IPS-20b (cell line): ENCODE measurements around the gene CYP1B1.

Source experiments
- H3K27ac ChIP-seq: one replicate; pipeline ENCODE4 v1.5.1; 2013; ENCODE audit warnings: low read length
- H3K27me3 ChIP-seq: 2 replicates; pipeline ENCODE4 v1.6.1; 2013; ENCODE audit warnings: mild to moderate bottlenecking, low read length, inconsistent platforms; ENCODE audit not compliant: insufficient read depth
- H3K36me3 ChIP-seq: 2 replicates; pipeline ENCODE4 v1.6.1; 2013; ENCODE audit warnings: low read depth, mild to moderate bottlenecking, inconsistent platforms, low read length, moderate library complexity; ENCODE audit not compliant: insufficient read depth
- H3K4me1 ChIP-seq: 2 replicates; pipeline ENCODE4 v1.6.1; 2013; ENCODE audit warnings: mild to moderate bottlenecking, control low read depth, inconsistent platforms, low read length, moderate library complexity; ENCODE audit not compliant: insufficient read depth
- H3K4me3 ChIP-seq: 2 replicates; pipeline ENCODE4 v1.5.1; 2013; ENCODE audit warnings: mild to moderate bottlenecking, low read length, inconsistent platforms
- H3K9ac ChIP-seq: 2 replicates; pipeline ENCODE4 v1.6.1; 2013; ENCODE audit warnings: low read depth, mild to moderate bottlenecking, inconsistent platforms, low read length, moderate library complexity
- H3K9me3 ChIP-seq: 2 replicates; pipeline ENCODE4 v1.6.1; 2013; ENCODE audit warnings: mild to moderate bottlenecking, low read depth, low read length, inconsistent platforms; ENCODE audit not compliant: insufficient read depth

Gene CYP1B1

DNA sequence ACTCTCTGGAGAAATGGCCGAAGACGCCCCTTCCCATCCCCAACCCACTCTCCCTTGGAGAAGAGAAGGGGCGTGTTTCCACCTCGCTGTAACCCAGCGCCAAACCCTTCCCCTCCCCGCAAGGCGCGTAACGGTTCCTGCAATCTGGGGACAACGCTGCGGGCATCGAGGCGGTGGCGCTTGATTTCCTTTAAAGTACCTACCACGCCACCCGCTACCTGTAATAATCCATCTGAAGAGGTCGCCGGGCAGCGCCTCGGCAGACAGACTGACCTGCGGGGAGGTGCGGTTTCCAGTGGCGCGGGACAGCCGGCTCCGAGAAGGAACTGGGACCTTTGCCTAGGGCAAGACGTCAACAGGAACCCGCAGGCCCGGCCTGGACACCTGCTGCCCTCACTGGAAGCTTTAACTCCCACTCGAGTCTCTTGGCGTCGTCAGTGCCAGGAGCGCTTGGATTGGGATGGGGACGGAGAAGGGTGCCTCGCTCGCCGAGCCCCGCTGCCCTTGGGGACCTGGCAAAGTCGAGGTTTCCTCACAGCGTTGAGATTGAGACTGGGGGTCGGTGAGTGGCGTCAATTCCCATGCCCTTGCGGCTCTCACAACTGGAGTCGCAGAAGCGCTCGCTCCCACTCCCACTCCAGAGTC, at the start of gene CYP1B1:
Gene CYP1B1, minus strand, starts transcription at position 645 of the 645 bp plus-strand sequence. CDS start 763 bp downstream, outside the sequence.
- H3K27ac ChIP-seq = no peak within 1 kb of the TSS
- H3K27me3 ChIP-seq = peaks cover 88% of the 10 kb centered on the region
- H3K9ac ChIP-seq = peak within 1 kb of the TSS; percentile 56; the same call in 1 of the 2 replicates
- H3K4me1 ChIP-seq = peaks cover 27% of the 10 kb centered on the region
- peak within 1 kb of the TSS; percentile 54 for H3K4me3 ChIP-seq
- H3K36me3 ChIP-seq = no peaks in the 10 kb centered on the region
- peaks cover 3% of the 10 kb centered on the region; the same call in 1 of the 2 replicates for H3K9me3 ChIP-seq

DNA sequence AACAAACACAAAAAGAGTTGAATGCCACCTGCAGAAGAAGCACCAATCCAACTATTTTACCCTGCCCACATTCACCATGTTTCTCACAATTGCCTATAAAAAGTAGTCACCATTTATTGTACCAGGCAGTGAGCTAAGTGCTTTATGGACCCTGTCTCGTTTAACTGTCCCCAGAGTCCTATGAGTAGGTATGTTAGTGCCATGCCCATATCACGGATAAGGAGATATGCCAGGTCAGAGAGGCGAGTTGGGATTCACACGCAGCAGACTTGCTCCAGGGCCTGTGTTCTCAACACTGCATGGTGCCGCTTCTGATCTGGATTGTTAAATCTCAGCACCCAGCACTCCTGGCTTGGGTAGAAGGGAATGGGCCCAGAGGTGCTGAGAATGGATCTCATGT, 49.1 kb upstream of the CYP1B1 start:
- H3K36me3 ChIP-seq = no peaks in the 10 kb centered on the region
- no peak overlapping the region for H3K4me3 ChIP-seq
- H3K9ac ChIP-seq = no peak overlapping the region
- H3K9me3 ChIP-seq = peaks cover 36% of the 10 kb centered on the region
- no peak overlapping the region for H3K27ac ChIP-seq
- H3K27me3 ChIP-seq = no peaks in the 10 kb centered on the region
- H3K4me1 ChIP-seq = no peaks in the 10 kb centered on the region; the same call in 1 of the 2 replicates

DNA sequence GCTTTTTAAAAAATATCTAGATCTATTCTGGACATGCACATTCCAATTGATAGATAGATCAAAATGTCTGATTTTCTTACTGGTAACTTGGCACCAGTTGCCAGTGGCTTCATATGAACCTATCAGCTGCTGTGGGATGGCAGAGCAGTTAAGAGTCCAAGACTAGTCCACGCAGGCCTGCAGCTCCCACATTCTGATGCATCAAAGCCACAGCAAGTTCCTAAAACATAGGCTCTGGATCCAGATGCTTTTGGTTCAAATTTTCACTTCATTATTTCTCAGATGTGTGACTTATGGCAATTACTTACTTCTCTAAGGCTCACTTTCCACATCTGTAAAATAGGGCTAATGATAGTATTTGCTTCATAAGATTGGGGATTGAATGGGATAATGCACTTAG, 48.0 kb upstream of the CYP1B1 start:
- Histone ChIP-seq H3K9me3 (peaks cover 30% of the 10 kb centered on the region), H3K27me3 (no peaks in the 10 kb centered on the region), H3K4me3 (no peak overlapping the region), H3K27ac (no peak overlapping the region), H3K36me3 (no peaks in the 10 kb centered on the region), H3K9ac (no peak overlapping the region), H3K4me1 (no peaks in the 10 kb centered on the region; the same call in 1 of the 2 replicates)

- H3K4me3 ChIP-seq = no peak overlapping the region
- no peaks in the 10 kb centered on the region for H3K36me3 ChIP-seq
- H3K4me1 ChIP-seq = no peaks in the 10 kb centered on the region; the same call in 1 of the 2 replicates
- no peaks in the 10 kb centered on the region for H3K27me3 ChIP-seq
- no peak overlapping the region for H3K9ac ChIP-seq
- H3K9me3 ChIP-seq = peaks cover 17% of the 10 kb centered on the region
- no peak overlapping the region for H3K27ac ChIP-seq
These were observed 46.4 kb upstream of the CYP1B1 start for GRCh38 chr2:38122344-38122743.

DNA sequence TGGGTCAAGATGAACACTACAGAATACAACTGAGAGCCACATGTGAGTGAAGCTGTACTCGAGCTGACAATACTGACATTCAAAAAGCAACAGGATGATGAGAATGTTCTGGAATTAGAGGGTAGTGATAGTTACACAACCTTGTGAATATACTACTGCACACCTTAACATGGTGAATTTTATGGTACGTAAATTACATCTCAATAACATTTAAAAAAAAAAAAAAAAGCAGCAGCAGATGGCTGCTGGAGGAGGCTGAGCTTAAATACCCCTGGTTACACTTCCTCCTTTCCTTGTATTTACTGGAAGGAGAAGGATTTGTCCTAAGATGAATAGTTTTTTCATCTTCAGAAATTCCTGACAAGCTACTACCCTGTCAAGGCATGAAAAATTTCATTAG, 45.5 kb upstream of the CYP1B1 start:
- Histone ChIP-seq H3K4me1 (no peaks in the 10 kb centered on the region; the same call in 1 of the 2 replicates), H3K9me3 (peaks cover 8% of the 10 kb centered on the region; the same call in 1 of the 2 replicates), H3K36me3 (no peaks in the 10 kb centered on the region), H3K27ac (no peak overlapping the region), H3K4me3 (no peak overlapping the region), H3K9ac (no peak overlapping the region), H3K27me3 (no peaks in the 10 kb centered on the region)

DNA sequence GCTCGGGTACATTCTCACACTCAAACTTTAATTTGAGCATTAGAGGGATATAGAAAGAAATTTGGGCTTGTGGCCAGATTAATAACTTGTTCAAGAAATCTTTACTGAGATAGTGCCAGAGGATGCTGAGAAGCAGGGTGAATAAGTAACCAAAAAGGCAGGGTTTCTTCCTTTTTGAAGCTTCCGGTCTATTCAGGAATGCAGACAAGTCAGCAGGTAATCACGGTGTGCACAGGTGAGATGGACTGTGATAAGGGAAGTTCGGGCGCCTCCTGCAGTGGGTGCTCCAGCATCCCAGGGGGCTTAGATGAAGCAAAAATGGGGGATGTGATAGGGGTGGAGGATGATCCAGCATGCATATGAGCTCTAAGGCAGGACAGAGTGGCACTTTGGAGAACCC, 44.9 kb upstream of the CYP1B1 start:
- Histone ChIP-seq H3K4me3 (no peak overlapping the region), H3K9ac (no peak overlapping the region), H3K27me3 (no peaks in the 10 kb centered on the region), H3K4me1 (no peaks in the 10 kb centered on the region; the same call in 1 of the 2 replicates), H3K36me3 (no peaks in the 10 kb centered on the region), H3K27ac (no peak overlapping the region), H3K9me3 (peaks cover 2% of the 10 kb centered on the region; the same call in 1 of the 2 replicates)

DNA sequence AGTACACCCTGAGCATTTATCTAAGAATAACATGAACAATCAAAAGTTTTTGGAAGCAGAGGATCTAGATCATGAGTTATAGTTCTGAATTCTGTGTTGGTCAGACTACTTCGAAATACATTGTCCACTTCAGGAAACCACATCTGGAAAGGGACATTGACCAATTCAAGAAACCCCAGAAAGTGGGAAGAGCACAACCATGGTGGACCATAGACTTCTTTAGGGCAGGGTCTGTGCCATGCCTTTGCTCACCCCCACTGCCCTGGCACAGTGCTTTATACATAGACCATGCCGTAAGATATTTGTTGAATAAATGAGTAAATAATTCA, 44.3 kb upstream of the CYP1B1 start:
- Histone ChIP-seq H3K4me3 (no peak overlapping the region), H3K9me3 (no peaks in the 10 kb centered on the region), H3K27me3 (no peaks in the 10 kb centered on the region), H3K4me1 (no peaks in the 10 kb centered on the region; the same call in 1 of the 2 replicates), H3K9ac (no peak overlapping the region), H3K36me3 (no peaks in the 10 kb centered on the region), H3K27ac (no peak overlapping the region)

- no peak overlapping the region for H3K4me3 ChIP-seq
- no peak overlapping the region for H3K9ac ChIP-seq
- no peak overlapping the region for H3K27ac ChIP-seq
These were observed 40.8 kb upstream of the CYP1B1 start for GRCh38 chr2:38116762-38117161.

GRCh38 chr2:38115216-38116032, 39.5 kb upstream of the CYP1B1 start:
- no peak overlapping the region for H3K9ac ChIP-seq
- no peaks in the 10 kb centered on the region for H3K27me3 ChIP-seq
- H3K36me3 ChIP-seq = no peaks in the 10 kb centered on the region
- no peaks in the 10 kb centered on the region for H3K4me1 ChIP-seq
- no peak overlapping the region for H3K4me3 ChIP-seq
- H3K9me3 ChIP-seq = no peaks in the 10 kb centered on the region
- no peak overlapping the region for H3K27ac ChIP-seq

More at GRCh38 chr2:38116762-38117161, 40.8 kb upstream of the CYP1B1 start:
- Histone ChIP-seq H3K4me1 (no peaks in the 10 kb centered on the region; the same call in 1 of the 2 replicates), H3K9me3 (no peaks in the 10 kb centered on the region), H3K27me3 (no peaks in the 10 kb centered on the region), H3K36me3 (no peaks in the 10 kb centered on the region)

GRCh38 chr2:38113981-38114708, 38.2 kb upstream of the CYP1B1 start:
- Histone ChIP-seq H3K4me1 (no peaks in the 10 kb centered on the region), H3K4me3 (no peak overlapping the region), H3K27me3 (no peaks in the 10 kb centered on the region), H3K9ac (no peak overlapping the region), H3K36me3 (no peaks in the 10 kb centered on the region), H3K27ac (no peak overlapping the region), H3K9me3 (no peaks in the 10 kb centered on the region)

DNA sequence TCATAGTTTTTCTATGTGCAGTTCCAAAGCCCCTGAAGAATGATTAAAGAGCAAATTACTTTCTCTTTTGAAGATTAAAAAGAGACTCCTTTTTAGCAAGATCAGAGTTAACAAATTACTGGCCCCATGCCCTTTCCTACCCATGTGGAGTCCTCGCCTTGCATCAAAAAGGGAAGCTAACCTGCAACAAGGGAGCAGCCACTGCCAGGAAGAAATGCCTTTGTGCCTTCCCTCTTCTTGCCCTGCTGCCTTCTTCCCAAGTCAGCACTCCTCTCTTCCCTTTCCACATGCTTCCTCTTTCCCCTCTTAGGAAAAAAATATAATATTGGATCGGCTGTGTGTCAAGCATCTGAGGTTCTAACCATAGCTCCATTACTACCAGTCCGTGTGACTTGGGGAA, 37.1 kb upstream of the CYP1B1 start:
- Histone ChIP-seq H3K36me3 (no peaks in the 10 kb centered on the region), H3K9me3 (no peaks in the 10 kb centered on the region), H3K4me1 (peaks cover 7% of the 10 kb centered on the region), H3K9ac (no peak overlapping the region), H3K27me3 (no peaks in the 10 kb centered on the region), H3K27ac (no peak overlapping the region), H3K4me3 (no peak overlapping the region)
